NK-92 (cell line): ENCODE data around the gene OR7A17.

Experiments
- DNase-seq: peaks from one replicate; lab custom pipeline; 2025; ENCODE audit not compliant: unreplicated experiment; lab: John Stamatoyannopoulos, UW

OR7A17 gene

GRCh38 chr19:14886032-14886431, at the start of gene OR7A17:
Gene OR7A17 (minus strand): TSS chr19:14886132. CDS start chr19:14881355, 4,777 bp downstream.
- no peak for DNase-seq

GRCh38 chr19:14933506-14933905, 47.6 kb upstream of the OR7A17 start:
- DNase-seq = no peak

DNA sequence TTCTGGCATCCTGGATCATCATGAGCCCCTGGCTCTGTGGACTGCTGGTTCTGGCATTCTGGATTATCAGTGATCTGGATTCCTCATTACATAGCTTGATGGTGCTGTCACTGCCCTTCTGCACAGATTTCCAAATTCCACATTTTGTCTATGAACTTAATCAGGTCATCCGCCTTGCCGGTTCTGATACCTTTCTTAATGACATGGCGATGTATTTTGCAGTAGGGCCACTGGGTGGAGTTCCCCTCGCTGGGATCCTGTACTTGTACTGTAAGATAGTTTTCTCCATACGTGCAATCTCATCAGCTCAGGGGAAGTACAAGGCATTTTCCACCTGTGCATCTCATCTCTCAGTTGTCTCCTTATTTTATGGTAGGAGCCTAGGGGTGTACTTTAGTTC, 30.9 kb upstream of the OR7A17 start:
- no peak for DNase-seq

DNA sequence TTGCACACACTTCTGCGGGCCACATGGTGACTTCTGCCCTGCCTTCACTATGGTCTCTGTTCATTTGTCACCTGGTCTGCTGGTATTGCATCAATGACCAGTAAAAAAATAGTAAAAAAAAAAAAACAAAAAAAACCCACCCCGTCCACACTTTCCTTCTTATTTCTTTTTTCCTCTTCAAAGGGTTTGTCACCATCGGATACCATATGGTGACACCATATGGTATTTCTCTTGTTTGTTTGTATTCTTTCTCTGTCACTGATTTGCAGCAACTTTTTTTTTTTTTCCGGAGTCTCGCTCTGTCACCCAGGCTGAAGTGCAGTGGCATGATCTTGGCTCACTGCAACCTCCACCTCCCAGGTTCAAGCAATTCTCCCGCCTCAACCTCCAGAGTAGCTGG, 29.2 kb upstream of the OR7A17 start:
- no peak for DNase-seq

DNA sequence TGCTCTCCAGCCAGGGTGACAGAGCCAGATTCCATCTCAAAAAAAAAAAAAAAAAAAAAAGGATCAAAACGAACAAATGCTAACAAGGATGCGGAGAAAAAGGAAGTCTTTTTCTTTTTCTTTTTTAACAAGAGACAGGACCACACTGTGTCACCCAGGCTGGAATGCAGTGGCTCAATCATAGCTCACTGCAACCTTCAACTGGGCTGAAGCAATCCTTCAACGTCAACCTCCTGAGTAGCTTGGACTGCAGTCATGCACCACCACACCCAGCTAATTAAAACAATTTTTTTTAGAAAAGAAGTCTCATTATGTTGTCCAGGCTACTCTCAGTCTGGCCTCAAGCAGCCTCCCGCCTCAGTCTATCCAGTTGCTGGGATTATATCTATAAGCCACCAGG, 20.8 kb upstream of the OR7A17 start:
- DNase-seq = no peak

GRCh38 chr19:14901675-14902260, 15.8 kb upstream of the OR7A17 start:
- DNase-seq = no peak

DNA sequence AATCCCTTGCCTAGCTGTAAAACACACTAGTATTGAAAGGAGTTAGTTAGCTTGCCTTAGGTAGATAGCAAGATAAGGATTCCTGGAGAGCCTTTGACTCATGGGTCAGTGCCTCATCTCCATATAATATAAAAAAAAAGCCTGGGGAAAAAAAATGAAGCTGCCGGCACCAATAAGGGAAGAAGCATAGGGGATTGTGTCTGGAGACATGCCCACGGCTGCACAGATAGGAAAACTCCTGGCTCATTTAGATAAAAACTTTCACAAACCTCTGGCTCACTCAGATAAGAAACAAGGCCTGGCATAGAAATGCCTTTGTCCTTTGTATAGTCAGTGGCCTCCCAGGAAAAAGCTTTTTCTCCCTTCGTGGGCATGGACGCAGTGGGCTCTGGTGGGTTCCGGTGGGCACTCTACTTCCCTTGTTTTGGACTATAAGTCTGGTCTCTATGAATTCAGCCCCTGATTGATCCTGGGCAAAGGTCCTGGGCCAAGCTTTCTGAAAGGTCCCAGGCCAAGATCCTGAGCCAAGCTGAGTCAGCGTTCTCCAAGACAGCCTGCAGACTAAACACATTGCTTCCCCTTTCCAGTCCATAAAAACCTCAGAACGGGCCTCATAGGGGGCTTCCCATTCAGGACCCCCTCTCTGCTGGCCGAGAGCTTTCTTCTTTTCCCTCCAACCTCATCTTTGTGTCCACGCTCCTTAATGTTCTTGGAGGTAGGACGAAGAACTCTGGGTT, 4.9 kb upstream of the OR7A17 start:
- no peak for DNase-seq

DNA sequence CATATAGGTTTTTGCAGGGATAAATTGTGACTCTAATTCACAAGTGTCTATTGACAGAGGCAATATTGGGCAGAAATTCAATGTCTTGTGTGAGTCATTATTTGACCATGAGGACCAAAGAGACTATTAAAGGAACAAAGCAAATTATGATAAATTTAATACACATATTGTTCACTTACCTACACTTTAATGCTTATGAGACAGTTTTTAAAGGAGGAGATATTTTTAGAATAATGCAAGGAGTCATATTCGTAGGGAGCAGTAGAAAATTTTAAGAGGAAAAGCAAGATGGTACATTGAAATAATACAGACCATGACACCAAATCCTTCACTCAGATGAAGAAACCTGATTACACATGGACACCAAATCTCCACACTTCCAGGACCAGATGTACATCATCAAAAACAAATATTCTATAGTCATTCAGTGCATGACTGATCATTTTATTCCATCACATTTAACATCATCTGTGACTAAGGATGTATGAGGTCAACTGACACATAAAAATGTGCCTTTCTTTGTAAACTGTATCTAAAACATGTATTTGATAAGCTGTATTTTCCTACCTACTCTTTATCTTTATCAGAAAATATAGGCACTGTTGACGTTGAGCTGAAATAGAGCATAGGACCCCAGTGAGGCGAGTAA, 4.2 kb upstream of the OR7A17 start:
- DNase-seq = no peak

- DNase-seq = no peak
Observed at GRCh38 chr19:14871619-14872230, 14.2 kb downstream of the OR7A17 start.

DNA sequence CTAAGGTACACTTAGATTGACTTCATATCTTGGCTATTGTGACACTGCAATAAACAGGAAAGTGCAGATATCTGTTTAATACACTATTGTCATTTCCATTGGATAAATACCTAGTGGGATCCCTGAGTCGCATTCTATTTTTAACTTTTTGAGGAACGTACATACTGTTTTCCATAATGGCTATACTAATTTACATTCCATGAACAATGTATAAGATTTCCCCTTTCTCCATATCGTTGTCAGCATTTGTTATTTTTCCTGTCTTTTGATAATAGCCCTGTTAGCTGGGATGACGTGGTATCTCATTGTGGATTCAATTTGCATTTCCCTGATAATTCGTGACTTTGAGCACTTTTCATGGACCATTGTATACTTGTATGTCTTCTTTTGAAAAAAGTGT, 17.4 kb downstream of the OR7A17 start:
- no peak for DNase-seq

- no peak for DNase-seq
Observed at GRCh38 chr19:14848822-14849221, 37.1 kb downstream of the OR7A17 start, which contains the start of gene OR7A10. Gene OR7A10 (minus strand): TSS chr19:14848922. CDS start chr19:14841877, 7,045 bp downstream.

GRCh38 chr19:14843578-14843977, 42.4 kb downstream of the OR7A17 start:
- no peak for DNase-seq

DNA sequence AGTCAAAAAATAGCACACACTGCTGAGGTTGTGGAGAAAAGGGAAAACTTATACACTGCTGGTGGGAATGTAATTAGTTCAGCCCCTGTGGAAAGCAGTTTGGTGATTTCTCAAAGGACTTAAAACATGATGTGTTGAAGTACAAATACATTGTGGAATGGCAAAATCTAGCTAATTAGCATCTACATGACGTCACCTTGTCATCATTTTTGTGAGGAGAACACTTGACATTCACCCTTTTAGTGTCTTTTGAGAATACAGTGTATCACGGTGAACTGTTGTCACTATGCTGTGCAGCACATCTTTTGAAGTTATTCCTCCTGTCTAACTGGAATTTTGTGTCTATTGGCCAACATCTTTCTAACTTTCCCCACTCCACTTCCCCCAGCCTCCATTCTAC, 42.8 kb downstream of the OR7A17 start:
- no peak for DNase-seq

DNA sequence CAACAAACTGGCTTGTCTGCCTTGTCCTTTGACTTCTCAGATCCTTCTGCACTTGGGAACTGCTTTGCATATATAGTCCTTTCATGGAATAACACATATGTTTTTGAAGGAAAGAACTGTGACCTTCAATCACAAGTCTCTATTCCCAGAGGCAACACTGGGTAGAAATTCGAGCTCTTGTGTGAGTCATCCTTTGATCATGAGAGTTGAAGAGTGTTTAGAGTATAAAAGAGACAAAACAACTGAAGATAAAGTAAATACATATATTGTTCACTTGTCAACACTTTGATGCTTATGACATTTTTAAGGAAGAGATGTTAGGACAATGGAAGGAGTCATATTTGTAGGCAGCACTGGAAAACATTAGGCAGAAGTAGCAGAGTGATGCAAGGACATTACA, 45.7 kb downstream of the OR7A17 start:
- no peak for DNase-seq

DNA sequence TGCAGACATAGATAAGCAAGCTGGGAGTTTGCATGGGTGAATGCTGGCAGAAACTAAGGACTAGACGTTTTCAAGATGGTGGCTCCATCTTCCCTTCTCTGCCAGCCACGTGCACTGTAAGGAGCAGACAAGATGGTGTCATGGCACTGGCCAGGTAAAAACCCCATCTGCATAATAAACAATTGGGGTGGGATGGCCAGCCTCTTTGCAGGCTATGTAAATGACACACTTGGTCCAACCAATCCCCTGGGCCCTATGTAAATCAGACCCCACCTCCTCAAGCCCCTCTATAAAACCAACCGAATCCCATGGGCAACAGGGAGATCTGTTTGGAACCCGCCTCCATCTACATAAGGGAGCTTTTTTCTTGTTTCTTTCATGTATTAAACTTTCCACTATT, 48.5 kb downstream of the OR7A17 start:
- DNase-seq = no peak

GRCh38 chr19:14835011-14835410, 50.9 kb downstream of the OR7A17 start, which contains the start of the genes OR7A5 and OR7C1:
Gene OR7A5 (minus strand): TSS chr19:14835185. CDS start chr19:14828241, 6,944 bp downstream.
Gene OR7C1 (minus strand): TSS chr19:14835185. CDS start chr19:14800136, 35,049 bp downstream.
- DNase-seq = no peak

DNA sequence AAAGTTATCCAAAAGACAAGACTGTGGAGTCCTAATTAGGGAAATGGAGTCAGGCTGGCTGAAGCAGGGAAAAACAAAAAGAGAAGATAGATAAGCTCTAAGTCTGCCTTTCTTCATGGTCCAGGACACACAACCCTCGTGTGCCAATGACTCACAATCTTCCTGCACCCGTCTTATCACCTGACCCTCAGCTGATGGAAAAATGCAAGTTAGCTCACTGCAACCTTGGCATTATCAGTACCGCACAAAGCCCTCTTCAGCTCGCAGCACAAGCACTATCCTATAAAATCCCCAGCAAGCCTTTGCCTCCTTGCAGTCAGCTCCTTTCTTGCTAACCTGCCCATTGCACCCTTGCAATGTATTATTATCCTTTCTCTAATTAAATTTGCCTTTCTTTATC, 55.2 kb downstream of the OR7A17 start:
- DNase-seq = no peak
